ENCODE results near the gene NUDC. TPM values are rescaled to one million over a fixed set of nuclear protein-coding genes. Genes with fewer than 3 reads are reported as not detected.

NUDC gene
- total and polyA plus RNA-seq, 9 of the 15 experiments (the other 6 are each of a cell fraction or from before 2014, with no cell fraction given): 9.8 to 234 (median 149) TPM

DNA sequence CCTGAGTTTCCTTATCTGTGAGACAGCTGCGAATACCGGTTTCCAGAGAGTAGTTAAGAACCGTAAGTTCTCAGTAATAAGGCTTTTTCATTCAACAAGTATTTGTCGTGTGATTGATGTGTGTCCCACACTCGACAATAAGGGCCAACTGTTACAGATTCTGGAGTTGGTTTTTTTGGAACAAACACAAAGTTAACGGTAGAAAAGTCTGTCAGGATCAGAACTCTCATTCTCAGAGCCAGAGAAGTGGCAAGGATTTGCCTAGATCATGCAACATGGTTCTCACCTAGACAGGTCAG, 837 bp downstream of the NUDC start:
- in situ Hi-C loops (cut with MboI): no loop called here
- no peak for DNase-seq (ENCODE audit: extremely low read depth in 1 of 4, low spot score in 3 of 4)
- Histone ChIP-seq H3K9me1 (ENCODE audit: control insufficient read depth, insufficient read depth, low read length) (no peaks in the 10 kb centered on the region), H2AFZ (ENCODE audit: low read depth, low read length) (0 out of 2 replicates have a peak overlapping the region, but pooled peaks have one; percentile 87), H3K79me2 (ENCODE audit: control insufficient read depth, insufficient read depth, low read length) (peaks cover 53% of the 10 kb centered on the region), H3K27me3 (ENCODE audit: control insufficient read depth in 2 of 2, insufficient read depth in 2 of 2, low read length in 2 of 2) (no peaks in the 10 kb centered on the region; a peak in 1 of 5 replicates), H3K4me3 (peak overlapping the region; percentile 79), H3K9me3 (replicated peaks; ENCODE audit: control insufficient read depth, insufficient read depth, low read depth, low read length) (no peaks in the 10 kb centered on the region), H4K20me1 (replicated peaks; ENCODE audit: control insufficient read depth, insufficient read depth, low read length) (peaks cover 12% of the 10 kb centered on the region), H3K36me3 (ENCODE audit: control insufficient read depth, insufficient read depth, low read length) (peaks cover 46% of the 10 kb centered on the region), H3K27ac (ENCODE audit: extremely low read depth, low read depth, low read length) (peak overlapping the region; percentile 92), H3K4me1 (replicated peaks in 1 of 2; ENCODE audit: control insufficient read depth in 2 of 2, insufficient read depth in 2 of 2, low read length in 2 of 2) (peaks cover 18% of the 10 kb centered on the region in 2 experiments; a peak in 4 of 5 replicates), H3K4me2 (ENCODE audit: insufficient read depth, low read length) (peak overlapping the region; percentile 97), H3K9ac (ENCODE audit: insufficient read depth in 1 of 2, low read depth in 2 of 2, low read length in 2 of 2) (peak overlapping the region; percentile 92 to 99)
- intact Hi-C loops (cut with micrococcal nuclease): no loop called here
- ChIA-PET CTCF (ENCODE audit: low intra/inter-chr PET ratio) (no interaction called here), POLR2A (interaction anchor here (2.0 kb wide), 1 partner anchor 23 kb away, joined by 5 read pairs; the partner anchor contains the start of gene GPATCH3)
- ATAC-seq: no peak
- FAIRE-seq: no peak
- TSS peak; percentile 65 for BruUV-seq (replicated peaks)
- under 1% methylated on average over 6 of the region's 6 CpGs for WGBS (ENCODE audit: insufficient coverage, low coverage, missing lambda C conversion rate)
- TF ChIP-seq POU5F1 (IDR thresholded peaks at IDR 0.05; ENCODE audit: borderline replicate concordance, low read depth, low read length, partially characterized antibody) (no peak), NR2C1 (IDR thresholded peaks at IDR 0.05) (0 out of 2 replicates have a peak, but pooled peaks have one; percentile 5), NR2C1 (tag; IDR thresholded peaks at IDR 0.05) (no peak), MEIS2 (IDR thresholded peaks at IDR 0.05; ENCODE audit: partially characterized antibody) (peak; percentile 37), SRSF3 (IDR thresholded peaks at IDR 0.05; ENCODE audit: insufficient read depth, low read length) (no peak), BDP1 (IDR thresholded peaks at IDR 0.05; ENCODE audit: insufficient read depth, insufficient read length) (no peak), HCFC1 (IDR thresholded peaks at IDR 0.05; ENCODE audit: low read depth, low read length) (no peak), BRF1 (IDR thresholded peaks at IDR 0.05; ENCODE audit: borderline replicate concordance, extremely low read depth, insufficient read length) (no peak), PHF21A (IDR thresholded peaks at IDR 0.05; ENCODE audit: borderline replicate concordance, low read depth) (no peak), HDAC2 (IDR thresholded peaks at IDR 0.05) (no peak), ZNF12 (CRISPR knock-in tag; IDR thresholded peaks at IDR 0.05) (no peak), ZFP30 (CRISPR knock-in tag; IDR thresholded peaks at IDR 0.05; ENCODE audit: borderline replicate concordance) (no peak), CEBPB (tag; IDR thresholded peaks at IDR 0.05) (no peak), TCF7 (IDR thresholded peaks at IDR 0.05; ENCODE audit: borderline replicate concordance) (no peak), NELFE (IDR thresholded peaks at IDR 0.05; ENCODE audit: insufficient read depth, insufficient read length) (no peak)
- TF ChIP-seq, protein P1, sequence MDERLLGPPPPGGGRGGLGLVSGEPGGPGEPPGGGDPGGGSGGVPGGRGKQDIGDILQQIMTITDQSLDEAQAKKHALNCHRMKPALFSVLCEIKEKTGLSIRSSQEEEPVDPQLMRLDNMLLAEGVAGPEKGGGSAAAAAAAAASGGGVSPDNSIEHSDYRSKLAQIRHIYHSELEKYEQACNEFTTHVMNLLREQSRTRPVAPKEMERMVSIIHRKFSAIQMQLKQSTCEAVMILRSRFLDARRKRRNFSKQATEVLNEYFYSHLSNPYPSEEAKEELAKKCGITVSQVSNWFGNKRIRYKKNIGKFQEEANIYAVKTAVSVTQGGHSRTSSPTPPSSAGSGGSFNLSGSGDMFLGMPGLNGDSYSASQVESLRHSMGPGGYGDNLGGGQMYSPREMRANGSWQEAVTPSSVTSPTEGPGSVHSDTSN (CRISPR knock-in tag; IDR thresholded peaks at IDR 0.05; ENCODE audit: low read depth): no peak
- TF ChIP-seq, protein P1 (tag; conservative IDR thresholded peaks at IDR 0.05; ENCODE audit: low read depth): peak; percentile 54; the same call in 1 of the 2 replicates
- TF ChIP-seq, protein P2, sequence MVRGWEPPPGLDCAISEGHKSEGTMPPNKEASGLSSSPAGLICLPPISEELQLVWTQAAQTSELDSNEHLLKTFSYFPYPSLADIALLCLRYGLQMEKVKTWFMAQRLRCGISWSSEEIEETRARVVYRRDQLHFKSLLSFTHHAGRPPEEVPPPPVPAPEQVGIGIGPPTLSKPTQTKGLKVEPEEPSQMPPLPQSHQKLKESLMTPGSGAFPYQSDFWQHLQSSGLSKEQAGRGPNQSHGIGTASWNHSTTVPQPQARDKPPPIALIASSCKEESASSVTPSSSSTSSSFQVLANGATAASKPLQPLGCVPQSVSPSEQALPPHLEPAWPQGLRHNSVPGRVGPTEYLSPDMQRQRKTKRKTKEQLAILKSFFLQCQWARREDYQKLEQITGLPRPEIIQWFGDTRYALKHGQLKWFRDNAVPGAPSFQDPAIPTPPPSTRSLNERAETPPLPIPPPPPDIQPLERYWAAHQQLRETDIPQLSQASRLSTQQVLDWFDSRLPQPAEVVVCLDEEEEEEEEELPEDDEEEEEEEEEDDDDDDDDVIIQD (CRISPR knock-in tag; IDR thresholded peaks at IDR 0.05): no peak
- TF ChIP-seq, protein P3, sequence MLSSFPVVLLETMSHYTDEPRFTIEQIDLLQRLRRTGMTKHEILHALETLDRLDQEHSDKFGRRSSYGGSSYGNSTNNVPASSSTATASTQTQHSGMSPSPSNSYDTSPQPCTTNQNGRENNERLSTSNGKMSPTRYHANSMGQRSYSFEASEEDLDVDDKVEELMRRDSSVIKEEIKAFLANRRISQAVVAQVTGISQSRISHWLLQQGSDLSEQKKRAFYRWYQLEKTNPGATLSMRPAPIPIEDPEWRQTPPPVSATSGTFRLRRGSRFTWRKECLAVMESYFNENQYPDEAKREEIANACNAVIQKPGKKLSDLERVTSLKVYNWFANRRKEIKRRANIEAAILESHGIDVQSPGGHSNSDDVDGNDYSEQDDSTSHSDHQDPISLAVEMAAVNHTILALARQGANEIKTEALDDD (IDR thresholded peaks at IDR 0.05): peak; percentile 52; the same call in 1 of the 2 replicates
- TF ChIP-seq, protein P4, sequence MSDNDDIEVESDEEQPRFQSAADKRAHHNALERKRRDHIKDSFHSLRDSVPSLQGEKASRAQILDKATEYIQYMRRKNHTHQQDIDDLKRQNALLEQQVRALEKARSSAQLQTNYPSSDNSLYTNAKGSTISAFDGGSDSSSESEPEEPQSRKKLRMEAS (CRISPR knock-in tag; IDR thresholded peaks at IDR 0.05): no peak
